SH-SY5Y (cell line): ENCODE measurements around the gene WSB1.

Experiments used
- GATA2 ChIP-seq: IDR thresholded peaks from 2 replicates; pipeline ENCODE4 v1.6.1; 2011; ENCODE audit warnings: mild to moderate bottlenecking, low read depth, low read length
- GATA3 ChIP-seq: IDR thresholded peaks from 2 replicates; pipeline ENCODE4 v1.6.1; 2011; ENCODE audit warnings: low read depth, mild to moderate bottlenecking, low read length, moderate library complexity

Gene WSB1

GRCh38 chr17:27362909-27363308 lies 69.0 kb downstream of the WSB1 start:
- TF ChIP-seq GATA2, result no peak
- TF ChIP-seq GATA3, result no peak

DNA sequence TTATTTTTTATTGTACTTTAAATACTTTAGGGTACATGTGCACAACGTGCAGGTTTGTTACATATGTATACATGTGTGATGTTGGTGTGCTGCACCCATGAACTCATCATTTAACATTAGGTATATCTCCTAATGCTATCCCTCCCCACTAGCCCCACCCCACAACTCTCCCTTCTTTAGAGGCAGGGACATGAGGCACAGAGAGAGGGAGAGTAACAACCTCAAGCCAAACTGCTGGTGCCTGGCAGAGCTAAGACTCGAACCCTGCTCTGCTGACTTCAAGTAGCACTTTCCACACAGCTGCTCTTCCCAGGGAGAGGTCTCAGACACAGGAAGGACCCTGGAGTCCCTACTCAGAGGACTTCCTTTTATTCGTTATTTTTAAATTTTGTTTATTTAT lies 69.4 kb downstream of the WSB1 start:
- no peak for TF ChIP-seq GATA2
- TF ChIP-seq GATA3, result no peak
